ENCODE results near the gene CXCR4.

The CXCR4 gene

DNA sequence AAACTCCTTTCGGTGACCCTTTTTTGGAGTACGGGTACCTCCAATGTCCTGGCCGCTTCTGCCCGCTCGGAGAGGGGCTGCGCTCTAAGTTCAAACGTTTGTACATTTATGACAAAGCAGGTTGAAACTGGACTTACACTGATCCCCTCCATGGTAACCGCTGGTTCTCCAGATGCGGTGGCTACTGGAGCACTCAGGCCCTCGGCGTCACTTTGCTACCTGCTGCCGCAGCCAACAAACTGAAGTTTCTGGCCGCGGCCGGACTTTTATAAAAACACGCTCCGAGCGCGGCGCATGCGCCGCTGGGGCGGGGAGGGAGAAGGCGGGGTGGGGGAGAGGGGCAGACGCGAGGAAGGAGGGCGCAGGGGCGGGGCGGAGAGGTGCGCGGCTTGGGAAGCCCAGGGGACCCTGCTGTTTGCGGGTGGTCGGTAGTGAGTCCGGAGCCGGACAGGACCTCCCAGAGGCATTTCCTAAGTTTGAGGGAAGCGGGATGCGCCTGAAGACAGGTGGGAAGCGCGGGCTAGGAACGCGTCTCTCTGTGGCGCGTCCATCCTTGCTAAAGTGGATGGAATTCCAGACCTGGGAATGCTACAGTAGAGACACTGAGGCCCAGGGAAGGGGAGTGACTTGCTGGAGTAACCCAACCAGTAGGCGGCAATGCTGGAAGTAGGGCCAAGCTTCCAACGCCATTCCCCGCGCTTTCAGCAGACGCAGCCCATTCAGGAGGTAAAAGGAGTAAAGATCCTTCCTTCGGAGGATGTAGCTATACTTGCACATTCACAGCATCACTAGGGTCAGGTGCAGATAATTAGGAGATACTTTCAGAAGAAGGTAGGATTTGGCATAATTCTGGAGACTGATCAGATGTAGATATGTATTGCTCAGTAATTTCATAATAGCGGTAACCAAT lies at the start of gene CXCR4:
CXCR4 (minus strand) TSS at position 241 of the 910 bp plus-strand sequence; CDS start at position 152, 89 bp downstream.
- DNase-seq, result peak; percentile 85

DNA sequence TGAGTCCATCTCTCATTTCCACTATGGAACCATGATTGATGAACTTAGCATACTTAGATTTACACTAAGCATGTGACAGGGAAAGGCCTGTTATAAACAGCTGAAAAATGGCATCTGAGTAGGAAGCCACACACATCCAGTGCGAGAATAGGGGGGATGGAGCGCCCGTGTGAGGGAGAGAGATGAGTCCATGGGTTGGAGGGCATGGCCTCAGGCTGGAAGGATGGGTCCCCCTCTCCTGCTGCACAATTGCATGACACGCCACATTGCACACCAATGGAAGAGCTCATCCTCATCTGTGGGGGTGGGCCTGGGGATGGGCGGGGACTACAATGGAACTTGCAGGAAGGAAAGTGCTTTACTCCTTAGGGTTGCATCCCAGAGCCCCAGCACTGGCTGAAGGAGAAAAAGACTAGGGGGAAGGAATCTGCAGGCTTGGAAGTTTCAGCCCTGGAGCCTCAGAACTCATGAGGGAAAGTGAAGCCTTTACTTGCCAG lies 46.4 kb upstream of the CXCR4 start:
- no peak for DNase-seq

DNA sequence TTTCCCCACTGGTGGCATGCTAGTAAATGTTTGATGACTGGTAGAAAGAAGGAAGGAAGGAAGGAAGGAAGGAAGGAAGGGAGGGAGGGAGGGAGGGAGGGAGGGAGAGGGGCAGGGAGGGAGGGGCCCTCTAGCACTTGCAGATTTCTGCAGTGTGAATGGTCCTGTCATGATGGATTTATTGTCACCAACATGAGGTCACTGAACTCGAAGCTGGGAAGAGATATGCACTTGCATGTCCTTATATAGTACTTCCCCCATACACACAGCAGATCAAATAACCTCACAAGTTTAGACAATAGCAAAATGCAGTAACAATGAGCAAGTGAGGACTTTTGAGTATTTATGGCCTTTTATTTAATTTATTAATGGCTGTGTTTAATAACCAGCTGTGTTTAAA lies 44.5 kb upstream of the CXCR4 start:
- no peak for DNase-seq

DNA sequence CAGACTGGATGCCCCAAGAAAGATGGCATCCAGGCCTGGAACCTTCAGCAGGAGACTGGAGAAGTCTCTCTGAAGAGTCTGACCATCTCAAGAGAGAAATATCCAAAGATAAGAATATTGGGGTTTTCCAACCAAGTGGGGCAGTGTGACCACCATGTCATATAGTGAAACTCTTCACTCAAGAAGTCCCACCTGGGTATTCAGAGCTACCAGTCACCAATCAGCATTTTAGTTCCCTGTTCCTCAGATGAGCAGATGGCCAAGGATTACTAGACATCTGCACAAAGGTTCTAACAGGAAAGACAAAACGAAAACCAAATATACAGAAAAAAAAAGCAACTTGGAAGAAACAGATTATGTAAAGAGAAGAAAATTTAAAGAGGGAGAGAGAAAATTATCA lies 38.5 kb upstream of the CXCR4 start:
- no peak for DNase-seq

DNA sequence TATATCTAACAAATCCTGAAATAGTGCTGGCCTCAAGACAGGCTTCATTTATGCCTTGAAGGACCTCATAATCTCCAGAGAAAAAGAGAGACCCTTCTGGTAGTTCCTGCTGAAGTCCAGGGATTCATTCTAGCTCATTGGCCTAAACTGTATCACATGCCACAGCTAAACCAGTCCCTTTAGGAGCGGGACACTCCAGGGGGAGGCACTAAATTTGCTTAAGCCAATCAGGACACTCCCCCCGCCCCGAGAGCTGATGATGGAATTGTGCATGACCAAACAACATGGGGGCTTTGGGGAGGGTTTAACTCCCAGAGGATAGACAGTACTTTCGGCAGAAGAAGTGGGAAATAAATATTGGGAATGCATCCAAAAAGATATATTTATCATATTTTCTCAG lies 36.4 kb upstream of the CXCR4 start:
- DNase-seq, result no peak

DNA sequence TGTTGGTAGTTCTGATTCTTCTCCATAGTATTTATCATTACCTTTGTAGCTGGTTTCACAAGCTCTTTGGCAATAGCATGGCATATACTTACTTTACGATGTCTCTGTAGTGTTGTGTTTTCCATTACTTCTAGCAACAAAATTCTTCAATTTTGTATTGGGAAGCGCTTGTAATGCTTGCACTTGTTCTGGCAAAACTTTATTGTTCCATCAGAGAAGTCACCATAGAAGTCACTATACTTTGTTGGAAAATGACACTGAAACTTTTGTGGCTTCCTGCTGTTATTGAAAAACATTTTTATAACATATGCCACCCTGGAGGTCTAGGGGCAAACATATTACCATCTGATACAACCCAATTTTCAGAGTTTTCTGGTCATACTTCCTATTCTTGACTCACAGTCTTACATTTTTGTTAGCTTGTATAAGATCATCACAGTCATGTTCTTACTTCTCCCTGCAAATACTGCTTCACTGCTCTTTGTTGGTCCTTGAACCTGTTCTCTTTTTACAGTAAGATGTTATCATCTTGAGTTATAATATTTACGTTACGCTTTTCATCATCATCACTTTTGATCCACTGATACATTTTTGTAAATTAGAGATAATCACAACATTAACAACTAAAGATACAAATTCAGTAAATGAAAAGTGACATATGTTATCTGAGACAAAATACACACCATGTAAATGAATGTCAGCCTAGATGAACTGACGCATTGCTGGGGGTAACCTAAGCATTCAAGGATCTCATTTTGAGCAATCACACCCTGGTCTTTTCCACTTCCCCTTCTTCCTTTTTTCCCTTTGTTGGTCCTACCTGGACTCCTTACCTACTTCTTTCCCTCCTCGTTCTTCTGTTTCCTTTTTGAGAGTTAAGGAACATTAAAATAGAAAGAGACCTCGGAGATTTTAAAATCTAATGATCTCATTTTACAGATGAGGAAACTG lies 33.3 kb upstream of the CXCR4 start:
- no peak for DNase-seq

DNA sequence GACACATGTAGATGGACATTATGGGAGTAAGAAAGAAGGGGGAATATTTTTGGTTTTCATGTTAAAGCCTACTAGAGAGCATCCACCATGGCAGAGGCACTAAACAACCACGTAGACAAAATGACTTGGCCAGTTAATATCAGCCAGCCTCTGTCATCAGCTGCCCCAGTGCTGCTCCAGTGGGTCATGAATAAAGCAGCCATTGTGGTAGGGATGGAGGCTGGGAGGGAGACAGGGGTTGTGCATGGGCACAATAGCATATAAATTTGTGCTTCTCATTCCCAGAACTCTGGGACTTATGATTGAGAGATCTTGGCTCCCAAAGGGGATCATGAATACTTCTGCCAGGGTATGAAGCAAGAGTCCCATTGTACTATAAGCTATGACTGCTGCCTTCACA lies 31.1 kb upstream of the CXCR4 start:
- DNase-seq, result no peak

DNA sequence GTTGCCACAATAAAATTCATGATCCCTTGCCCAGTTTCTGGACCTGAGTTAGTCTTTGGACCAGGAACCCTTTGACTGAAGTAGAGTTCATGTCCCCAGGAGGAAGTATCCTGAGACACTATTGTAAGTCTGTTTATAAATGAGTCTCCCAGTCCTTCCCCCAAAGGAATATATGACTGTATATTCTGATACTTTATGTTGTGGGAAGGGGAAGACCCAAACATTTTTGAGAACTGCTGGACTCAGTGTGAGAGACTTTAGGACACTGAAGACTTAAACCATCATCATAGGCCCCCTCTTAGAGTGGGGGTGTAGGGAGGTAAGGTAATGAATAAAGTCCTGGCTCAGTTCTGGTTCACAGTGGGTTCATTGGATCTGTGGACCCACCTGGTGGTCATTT lies 28.6 kb upstream of the CXCR4 start:
- no peak for DNase-seq

DNA sequence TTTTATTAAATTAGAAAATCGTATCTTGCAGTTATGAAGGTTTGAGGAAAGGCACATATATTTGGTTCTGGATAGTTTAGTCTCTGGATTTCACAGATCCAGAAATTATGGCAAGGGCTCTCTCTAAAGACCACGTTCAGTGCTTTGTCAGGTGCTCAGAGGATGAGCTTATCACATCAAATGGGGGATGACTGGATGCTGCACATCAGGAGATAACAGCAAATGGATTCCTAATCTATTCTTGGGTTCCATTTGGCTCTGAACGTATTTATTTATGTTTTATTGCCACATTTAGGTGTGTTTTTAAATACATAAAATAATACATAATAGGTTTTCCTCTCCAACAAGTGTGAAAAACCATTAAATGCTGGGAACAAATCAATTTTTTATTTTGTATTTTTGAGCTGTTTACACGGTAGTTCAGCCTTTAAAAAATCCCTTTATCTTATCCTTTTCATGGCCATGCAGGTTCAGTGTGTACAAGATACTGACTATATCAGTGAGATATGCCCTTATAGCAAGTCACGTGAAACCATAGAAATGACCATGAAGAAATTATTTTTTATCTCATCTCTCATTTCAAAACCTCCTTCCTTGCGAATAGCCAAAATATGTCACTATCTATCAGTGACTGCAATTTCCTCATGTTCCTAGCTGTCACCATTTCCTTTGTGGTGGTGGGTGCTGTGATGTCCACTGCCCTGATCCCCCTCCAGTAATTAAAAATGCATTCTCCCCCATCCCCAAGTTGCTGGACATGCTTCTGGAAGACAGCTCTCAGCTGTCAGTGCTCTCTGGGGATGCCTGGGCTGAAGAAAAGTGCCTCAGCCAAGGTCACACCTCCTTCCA lies 25.9 kb upstream of the CXCR4 start:
- DNase-seq, result no peak

DNA sequence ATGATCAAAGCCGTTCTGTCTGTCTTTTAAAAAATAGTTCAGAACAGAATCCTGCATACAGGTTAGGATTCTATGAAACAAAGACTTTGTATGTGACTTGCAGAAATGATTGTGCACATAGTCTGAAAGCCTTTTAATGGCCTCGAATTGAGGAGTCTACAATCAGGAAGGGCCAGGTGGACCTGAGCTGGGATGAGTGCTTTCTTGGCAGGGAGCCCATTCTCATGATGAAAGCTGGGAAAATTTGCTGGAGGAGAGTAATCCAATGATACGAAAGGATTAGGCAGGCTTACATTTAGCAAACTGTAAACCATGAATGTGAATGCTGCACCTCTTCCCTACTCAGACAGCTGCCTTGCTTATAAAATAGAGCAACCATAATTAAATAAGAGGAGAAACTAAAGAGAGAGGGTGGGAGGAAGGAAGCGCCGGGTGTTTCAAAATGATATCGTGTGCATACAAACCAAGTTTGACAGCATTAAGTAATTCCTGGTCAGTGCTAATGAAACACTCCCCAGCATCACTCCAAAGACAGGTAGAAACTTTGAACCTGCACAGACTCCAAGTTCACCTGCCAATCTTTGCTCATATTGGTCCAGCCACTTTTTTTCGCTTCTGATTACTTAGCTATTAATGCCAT lies 23.7 kb upstream of the CXCR4 start:
- DNase-seq, result no peak

DNA sequence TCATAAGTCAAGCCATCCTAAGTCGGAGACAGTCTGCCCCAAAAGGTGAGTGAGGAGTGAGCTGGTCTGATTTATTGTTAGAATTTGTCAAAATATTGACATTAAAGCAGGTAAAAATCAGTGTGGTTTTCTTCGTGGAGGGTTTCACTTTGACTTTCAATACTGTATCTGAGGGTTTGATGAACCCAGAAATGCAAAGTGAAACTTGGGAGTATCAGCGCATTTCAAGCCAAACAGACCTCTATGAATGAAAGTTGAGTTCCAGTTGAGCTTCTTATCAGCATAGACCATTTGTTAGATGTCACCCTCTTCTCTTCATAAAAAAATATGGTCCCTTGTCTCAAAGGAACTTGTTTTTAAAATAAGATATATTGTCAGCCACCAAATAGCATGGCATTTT lies 21.7 kb upstream of the CXCR4 start:
- DNase-seq, result no peak

DNA sequence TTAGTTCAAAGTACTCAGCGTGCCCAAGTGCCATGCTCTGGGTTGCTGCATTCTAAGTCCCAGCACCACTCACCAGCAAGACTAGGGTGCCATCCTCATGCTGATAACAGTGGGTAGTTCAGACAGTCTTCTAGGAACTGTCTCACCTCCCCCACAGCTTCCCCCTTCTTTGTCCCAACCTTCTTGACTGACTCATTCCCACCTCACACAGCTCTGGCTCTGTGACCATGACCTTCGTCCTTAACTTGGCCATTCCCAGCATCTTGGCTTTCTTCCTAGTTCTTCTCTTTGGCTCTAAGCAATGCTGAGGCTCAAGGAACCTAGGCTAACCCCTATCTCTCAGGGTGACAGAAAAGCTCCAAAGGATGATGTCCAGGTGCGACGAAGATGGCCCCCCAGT lies 20.0 kb upstream of the CXCR4 start:
- DNase-seq, result no peak

DNA sequence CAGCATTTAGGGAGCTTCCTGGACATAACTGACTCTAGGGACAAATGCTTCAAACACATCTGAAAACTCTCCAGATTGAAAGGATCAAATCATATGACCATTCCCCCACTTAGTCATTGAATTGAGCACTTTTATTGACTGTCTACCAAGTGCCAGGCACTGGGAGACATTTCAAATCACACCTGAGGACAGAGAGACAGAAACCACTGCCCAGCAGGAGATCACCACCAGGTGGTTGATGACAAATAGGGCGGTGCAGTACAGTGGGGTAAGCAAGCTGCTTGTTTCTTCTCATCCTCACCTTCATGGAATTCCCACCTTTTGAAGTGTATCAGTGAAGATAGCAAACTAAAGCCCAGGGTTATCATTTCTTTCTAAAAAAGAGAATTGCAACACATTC lies 19.0 kb upstream of the CXCR4 start:
- no peak for DNase-seq

DNA sequence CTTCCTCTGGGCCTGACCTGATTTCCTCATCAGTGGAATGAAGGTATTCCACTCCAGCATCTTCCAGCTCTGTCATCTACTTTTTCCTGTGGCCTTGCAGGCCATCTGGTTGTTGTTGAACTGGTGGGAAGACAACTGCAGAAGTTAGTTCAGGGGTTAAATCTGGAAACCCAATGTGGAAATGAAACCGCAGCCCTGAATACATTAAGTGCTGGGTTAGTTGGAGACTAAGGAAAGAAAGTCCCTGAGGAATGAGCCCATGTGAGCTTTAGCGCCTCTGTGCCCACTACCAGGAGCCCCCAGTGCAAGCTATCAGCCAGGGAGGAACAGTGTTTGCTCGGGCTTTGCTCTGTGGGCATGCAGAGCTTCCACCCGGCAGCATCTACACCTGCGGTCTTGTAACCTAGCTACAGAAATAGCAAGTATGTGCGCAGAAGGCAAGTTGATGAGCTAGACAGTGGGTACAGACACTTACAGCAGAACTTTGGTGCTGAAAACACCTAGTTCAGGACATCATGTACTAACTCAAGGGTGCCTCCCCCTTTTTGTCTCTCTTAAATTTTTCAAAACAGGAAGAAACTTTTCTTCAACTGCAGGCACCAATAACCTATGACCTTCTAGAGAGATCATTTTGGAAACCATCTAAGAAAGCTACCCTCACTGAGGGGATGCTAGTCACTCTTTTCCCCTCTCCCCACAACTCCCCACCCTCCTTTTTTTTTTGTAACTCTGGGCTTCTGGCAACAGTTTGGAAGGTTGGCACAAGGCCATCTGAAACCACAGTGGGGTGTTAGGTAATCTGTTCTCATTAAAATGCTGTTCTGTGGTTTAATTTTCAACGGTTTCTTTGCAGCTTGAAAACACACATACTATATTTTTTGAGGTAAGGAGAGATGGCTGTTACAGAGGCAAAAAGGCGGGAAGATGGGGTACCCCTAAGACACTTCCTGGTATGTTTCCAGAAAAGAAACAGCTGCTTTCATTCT lies 18.3 kb upstream of the CXCR4 start:
- DNase-seq, result peak; percentile 59

DNA sequence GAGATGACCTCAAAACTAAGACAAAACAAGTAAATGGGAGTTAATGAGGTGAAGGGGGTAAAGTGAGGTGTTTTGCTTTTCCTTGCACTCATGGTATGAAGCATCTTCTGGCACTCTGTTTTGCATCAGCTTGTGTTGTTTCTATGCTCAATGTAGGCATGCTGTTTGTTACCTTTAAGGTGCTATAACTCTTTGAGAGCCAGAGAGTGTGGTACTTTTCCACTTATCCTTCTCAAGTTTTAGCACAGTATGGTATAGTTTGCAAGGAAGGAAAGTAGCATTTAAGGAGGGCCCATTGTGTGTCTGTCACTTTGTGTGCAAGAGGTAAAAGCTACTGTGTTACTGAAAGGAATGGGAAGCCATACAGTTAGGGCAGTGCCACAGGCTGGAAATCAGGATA lies 17.5 kb upstream of the CXCR4 start:
- DNase-seq, result no peak

DNA sequence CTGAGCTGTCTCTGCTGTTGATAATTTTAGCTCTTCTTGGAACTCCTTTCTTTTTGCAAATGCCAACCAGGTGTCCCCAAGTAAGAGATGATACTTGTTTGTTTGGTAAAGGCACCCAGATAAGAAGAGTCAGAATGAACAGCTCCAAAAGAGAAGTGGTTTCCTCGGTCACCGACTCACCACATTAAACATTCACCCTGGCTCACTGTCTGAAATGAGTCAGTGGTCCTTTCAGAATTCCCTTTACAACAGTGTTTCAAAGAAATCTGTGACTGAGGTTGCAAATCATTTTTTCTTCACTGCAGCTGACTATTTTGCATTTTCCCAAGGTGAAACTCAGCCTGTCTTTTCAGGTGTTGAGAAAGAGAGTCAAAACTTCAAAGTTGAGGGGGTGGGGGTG lies 16.2 kb upstream of the CXCR4 start:
- peak; percentile 52 for DNase-seq

DNA sequence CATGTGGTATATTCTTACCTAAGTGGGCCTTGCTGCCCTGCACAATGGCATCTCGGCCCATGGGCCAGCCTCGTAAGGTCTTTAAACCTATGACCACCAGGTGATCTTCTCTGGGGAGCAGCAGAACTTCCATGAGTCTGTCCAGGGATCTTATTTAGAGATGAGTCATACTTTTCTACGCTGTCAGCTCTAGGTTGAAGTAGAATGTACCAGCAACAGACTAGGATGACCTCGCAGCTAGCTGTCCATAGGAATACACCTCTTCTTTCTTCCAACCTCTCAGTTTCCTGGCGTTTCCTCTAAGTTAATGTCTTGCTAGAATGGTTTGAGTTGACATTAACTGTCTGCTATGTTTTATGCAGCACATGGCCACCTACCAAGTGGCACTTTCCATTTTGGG lies 15.6 kb upstream of the CXCR4 start:
- no peak for DNase-seq

DNA sequence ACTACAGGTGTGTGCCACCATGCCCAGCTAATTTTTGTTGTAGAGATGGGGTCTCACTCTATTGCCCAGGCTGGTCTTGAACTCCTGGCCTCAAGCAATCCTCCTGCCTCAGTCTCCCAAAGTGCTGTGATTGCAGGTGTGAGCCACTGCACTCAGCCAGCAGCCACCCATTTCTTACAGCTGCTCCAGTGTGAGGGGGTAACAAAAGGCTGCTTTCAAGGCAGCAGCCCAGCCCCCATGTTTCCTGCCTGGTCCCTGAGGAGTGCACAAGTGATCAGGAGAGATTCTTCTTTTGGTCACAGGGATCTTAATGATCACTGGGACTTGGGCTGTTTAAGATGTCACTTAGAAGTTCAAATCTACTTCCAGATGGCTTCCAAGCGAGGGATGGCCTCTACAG lies 15.2 kb upstream of the CXCR4 start:
- no peak for DNase-seq

DNA sequence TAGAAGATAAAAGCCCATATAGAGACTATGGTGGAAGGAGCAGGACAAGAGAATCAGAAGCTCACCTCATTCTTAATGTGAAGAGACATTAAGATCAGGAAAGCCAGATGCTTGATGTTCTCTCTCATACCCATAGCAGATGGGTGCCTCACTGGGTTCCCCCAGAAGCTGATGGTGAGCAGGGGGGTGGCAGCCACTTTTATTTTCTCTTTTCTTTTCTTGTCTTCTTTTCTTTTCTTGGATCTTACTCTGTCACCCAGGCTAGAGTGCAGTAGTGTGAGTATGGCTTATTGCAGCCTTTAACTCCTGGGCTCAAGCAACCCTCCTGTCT lies 14.8 kb upstream of the CXCR4 start:
- DNase-seq, result no peak

DNA sequence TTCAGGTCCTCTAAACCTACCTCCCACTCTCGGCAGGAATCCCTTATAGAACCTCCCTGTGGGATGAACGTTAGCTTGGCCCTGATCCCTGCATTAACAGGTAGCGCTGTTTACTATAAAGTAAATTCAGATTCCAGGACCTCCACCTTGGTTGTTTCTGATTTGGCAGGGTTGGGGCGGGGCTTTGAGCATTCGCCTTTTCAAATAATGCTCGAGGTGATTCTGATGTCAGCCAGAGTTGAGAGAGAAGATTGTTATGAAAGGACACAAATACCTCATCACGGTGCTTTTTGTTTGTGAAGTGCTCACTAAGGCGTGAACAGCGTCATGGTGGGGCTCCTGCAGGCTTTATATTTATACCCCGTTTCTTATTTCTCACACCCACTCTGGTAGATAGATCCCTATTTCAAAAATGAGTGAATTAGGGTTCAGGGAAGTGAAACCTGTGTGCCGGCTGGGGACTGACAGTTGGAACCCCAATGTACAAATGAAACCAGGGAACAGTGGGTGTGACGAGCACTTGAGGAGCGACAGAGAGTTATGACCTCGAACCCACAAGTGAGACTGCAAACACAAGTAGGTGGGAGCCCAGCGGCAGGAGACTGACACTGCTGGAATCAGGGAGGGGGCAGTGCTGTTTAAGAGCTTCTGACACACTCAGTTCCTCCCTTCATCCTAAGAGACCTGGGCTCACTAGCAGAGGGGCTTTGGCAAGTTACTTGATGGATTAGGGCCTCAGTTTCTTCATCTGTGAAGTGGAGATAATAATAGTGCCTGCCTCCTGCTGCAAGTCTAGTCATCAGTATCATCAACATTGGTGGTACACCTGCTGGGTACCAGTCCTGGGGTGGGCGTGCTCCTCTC lies 14.2 kb upstream of the CXCR4 start:
- DNase-seq, result peak; percentile 70
